HG03108 (cell line): ENCODE results near the gene VCX3A.
"Not testable (repeated sequence)": the region's sequence is repeated elsewhere in the genome, so short reads cannot be mapped to it uniquely, and the experiment has no call there.

Experiments
- ATAC-seq: cut with Tn5 transposase; IDR thresholded peaks from one replicate; pipeline ENCODE4 v1.9.1; 2021; ENCODE audit warnings: moderate library complexity; ENCODE audit not compliant: unreplicated experiment

VCX3A gene

DNA sequence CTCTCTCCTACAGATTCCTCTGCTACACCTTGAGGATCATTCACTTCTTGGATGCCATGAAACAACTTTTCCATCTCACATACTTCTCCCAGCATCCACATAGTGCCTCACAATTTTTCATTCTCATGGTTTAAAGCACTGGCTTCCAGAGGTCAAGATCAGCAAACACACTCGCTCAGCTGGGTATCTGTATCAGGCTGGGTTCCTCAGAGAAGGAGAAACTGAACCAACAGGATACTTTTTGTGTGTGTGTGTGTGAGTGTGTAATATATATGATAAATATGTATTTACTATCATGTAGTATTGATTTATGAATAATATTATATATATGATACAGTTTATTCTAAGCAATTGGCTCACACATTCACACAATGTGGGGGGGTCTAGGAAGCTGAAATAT is at the start of gene VCX3A:
Gene VCX3A (minus strand): TSS at position 101 of the 400 bp plus-strand sequence. CDS start 621 bp downstream, outside the sequence.
- not testable (repeated sequence) for ATAC-seq

DNA sequence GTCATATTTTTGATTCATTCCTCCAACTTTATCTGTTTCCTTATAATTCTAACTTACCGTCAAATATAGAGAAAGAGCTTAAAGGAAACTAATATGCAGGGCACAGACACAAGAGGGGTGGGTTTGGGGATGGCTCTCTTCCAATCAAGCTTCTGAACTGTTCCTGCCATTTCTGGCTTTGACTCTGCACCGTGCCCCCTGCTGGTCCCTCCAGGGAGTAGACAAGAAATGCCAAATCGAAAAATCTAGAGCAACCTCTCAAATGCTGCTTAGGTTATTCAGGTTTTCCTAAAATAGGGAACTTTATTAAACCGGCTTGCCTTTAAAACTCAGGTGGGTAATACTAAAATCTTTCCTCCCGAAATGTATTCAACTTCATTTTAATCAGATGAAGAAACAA is 39.8 kb upstream of the VCX3A start:
- no peak for ATAC-seq

DNA sequence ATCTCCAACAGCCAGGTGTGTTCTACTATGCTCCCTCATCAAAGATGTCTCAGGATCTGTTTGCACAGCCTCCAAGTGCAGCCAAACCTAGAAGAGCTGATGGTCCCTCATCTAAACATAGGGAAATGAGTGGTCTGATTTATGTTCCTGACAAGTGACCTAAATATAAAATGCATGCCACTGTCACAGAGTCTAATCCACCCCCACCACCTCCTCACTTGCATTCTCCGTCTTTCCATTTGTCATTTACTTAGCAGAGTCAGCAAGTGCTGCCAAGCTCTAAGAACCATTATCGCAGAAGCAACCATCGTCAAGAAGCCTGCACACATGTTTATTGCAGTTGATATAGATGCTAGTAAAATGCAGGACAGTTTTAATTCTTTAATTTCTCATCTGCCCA is 33.1 kb upstream of the VCX3A start:
- no peak for ATAC-seq

DNA sequence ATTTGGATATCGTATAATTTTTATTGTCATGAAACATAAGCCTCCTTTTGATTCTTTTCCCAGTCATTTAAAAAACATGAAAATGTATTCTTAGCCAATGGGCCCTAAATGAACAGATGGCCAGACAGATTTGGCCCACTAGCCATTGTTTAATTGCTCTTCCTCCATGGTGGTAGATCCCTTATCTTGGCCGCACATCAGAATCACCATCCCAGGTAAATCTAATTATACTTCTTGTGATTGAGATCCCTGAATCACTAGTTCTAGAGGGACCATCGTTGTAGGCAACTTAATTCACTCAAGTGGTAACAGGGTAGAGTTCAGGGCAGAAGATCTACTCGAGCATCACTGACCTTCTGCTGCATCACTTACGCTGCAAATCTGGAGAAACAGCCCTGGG is 24.1 kb upstream of the VCX3A start:
- no peak for ATAC-seq

DNA sequence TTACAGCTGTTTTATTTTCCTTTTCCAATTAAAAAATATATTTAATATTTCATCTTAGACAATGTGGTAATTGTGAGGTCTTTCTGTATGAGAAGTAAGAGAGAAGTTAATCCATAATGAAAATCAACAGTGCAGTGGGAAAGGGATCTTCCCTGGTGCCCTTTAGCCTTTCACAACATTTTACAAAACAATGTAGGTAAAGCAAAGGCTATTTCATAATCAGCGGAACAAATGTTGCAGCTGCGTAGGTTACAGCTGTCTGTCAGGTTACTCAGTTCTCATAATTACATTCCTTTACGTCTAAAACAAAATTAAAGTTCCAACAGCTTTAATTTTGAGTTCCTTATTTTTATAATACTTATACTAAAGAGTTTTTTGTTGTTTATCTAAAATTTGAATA is 22.8 kb upstream of the VCX3A start:
- ATAC-seq, result no peak

DNA sequence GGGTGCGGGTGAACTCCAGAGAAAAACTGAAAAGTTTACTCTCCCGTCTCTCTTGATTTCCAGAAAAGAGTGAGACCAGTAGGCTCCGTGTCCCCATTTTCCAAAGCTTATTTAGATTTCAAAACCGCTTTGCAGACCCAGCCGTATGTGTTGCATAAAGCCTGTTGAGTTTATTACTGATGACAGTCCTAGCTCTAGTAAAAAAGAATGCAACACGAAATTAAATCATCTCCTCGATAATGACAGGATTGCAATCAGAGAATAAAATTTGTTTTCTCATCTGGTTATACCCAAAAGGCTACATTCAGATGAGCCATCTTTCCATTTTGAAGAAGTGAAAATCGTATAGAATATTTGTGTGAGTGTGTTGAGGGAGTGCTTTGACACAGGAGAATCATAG is 16.1 kb upstream of the VCX3A start:
- no peak for ATAC-seq

DNA sequence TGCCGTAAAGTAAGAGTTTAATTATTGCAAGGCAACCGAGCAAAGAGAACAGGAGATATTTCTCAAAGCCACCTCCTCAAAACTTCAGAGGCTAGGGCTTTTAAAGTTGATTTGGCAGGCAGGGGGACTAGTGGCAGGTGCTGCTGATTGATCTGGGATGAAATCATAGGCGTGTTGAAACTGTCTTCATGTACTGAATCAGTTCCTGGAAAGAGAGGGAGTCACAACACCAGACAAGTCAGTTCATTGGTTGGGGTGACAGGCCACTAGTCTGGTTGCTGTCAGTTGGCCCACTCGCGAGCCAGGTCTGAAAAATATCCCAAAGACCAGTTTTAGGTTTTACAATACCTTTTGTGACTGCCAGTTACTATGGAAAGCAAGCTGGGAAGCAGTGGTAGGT is 10.8 kb upstream of the VCX3A start:
- ATAC-seq, result no peak

DNA sequence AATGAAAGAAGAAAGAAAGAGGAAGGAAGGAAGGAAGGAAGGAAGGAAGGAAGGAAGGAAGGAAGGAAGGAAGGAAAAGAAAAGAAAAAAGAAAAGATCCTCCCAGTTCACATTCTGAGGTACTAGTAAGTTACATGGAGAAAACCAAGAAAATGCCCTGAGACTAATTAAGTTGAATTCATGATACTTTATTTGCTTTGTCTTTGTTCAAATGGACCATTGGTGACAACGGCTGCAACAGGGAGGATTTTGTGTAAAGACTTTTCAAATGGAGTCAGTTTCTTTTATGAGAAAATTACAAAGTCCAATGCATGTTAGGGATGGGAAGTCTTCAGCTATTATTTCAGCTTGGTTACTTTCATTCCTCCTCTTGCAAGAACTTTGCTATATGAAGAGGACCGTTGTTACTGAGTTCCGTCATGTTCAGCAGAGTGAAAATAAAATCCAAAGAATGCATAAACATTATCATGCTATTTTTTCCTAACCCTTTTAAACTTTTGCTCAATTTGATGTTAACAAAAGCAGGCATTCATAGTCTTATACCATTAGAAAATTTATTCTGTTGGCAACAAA is 8.3 kb downstream of the VCX3A start:
- ATAC-seq, result no peak

DNA sequence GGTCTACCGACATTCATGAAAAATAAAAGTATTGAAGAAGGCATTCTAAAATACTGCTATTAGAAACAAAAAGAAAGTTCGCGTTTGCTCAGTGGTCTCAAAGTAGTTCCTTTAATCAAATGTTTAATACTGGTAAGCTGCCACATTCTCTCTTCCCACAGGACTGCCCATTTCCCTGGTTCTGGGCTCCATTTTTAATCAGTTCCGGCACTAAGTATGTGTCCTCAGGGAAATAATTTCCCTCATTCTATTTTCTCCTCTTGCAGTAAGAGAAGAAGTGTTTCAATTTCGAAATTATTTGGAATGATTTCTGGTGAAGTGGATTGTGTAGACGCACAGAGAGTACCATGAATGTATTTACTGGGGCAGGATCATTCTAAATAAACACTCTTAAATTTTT is 17.5 kb downstream of the VCX3A start:
- ATAC-seq, result no peak

DNA sequence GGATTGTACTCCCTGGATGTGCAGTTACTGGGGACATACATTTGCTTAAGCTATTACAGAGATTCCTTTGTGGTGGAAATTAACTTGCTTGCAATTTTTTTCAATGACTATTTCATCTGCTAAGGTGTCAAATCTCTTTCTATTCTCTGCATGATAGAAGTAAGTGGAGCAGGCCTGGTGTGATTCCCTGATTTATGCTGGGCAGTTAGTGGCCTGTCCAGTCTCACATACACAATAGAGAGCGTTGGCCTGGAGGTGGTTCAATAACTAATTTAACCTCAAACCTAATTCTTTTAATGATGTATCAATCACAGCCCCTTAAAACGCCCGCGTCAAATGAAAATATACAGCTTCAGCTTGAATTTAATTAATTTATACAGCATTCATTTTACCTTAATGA is 28.5 kb downstream of the VCX3A start:
- no peak for ATAC-seq

DNA sequence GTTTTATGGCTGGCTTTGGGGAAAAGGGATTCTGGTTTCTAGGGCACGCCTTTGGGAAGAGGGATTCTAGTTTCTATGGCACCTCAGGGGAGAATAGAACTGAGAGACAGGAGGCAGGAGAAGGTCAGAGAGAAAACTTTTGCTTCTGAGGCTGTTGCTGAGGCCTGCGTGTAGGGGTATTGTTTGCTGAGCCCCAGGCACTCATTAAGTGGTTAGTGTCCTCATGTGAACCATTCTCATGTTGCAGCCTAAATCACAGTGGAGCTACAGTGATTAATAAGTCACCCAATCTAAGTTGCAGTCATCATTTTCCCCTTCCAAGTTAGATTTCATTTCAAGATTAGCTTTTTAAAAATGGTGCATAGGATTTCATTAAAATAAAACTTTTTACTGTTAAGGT is 29.0 kb downstream of the VCX3A start:
- ATAC-seq, result no peak

DNA sequence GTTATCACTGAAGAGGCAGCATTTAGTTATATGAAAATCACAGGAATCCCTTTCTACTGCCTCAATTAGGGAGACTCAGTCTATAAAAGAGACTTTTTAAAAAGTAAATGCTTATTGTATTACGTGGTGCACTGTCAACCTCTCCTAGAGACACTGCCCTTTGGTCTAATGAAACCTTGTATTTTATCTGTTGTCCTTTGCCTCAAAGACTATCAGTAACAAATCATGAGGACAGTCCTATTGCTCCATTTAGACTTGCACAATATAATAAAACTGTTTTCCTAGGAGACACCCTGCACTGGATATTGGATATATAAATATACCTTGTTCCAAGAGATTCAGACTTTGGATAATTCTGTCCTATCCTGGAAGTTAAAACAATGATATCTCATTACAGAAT is 34.2 kb downstream of the VCX3A start:
- ATAC-seq, result no peak

DNA sequence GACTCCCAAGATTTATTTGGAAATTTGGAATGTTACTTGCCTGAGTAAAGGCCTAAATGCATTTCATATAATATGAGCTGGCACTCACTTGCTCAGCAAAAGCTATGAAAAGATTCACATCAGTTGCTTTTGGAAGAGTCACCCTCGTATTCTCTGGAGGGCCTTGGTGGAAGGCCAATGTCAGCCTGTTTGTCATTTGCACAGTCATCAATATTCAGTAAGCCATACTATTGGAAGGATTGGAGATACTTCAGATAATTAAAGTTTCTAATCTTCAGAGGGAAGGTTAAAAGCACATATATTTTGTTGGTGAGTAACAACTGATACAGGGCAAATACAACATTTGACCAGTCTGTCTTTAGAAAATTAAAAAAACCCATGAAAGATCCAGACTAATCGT is 36.6 kb downstream of the VCX3A start:
- no peak for ATAC-seq
